Common myeloid progenitor, CD34-positive (primary cell): ENCODE data around the gene PRKCQ.

ENCODE experiments used
- CTCF ChIA-PET: fragments of 350-600 bp; sonication (Branson Sonifier 250); formaldehyde crosslinking; loops from one replicate; lab custom pipeline; 2021; ENCODE audit warnings: antibody characterized with exemption; lab: Charles Lee
- POLR2A ChIA-PET: fragments of 350-600 bp; sonication (Branson Sonifier 250); formaldehyde crosslinking; loops from one replicate; lab custom pipeline; 2021; ENCODE audit warnings: antibody characterized with exemption; lab: Charles Lee
- DNase-seq, 3 donors: peaks; one replicate each; pipeline versions ENCODE4 v3.0.0 to v3.0.0-alpha.2; 2013
- H3K27ac ChIP-seq, 2 experiments: 1 replicate in 1 of 2; 2 replicates in 1 of 2; pipeline ENCODE4 v1.7.0; 2013; ENCODE audit warnings: inconsistent platforms in 2 of 2, low read length in 2 of 2, mild to moderate bottlenecking in 2 of 2, low read depth in 1 of 2, moderate library complexity in 1 of 2; ENCODE audit not compliant: severe bottlenecking in 2 of 2, insufficient read depth in 1 of 2, poor library complexity in 1 of 2
- H3K27me3 ChIP-seq, 5 experiments: replicated peaks in 2 of 5; 1 replicate in 3 of 5; 2 replicates in 2 of 5; pipeline versions ENCODE4 v1.6.1 to v1.7.0; 2013; ENCODE audit warnings: low read length in 4 of 5, mild to moderate bottlenecking in 2 of 5, moderate library complexity in 2 of 5, inconsistent platforms in 1 of 5; ENCODE audit not compliant: insufficient read depth in 5 of 5, control insufficient read depth in 4 of 5
- H3K36me3 ChIP-seq, 4 experiments: 1 replicate in 2 of 4; 2 replicates in 2 of 4; pipeline versions ENCODE4 v1.6.1 to v1.7.0; 2013; ENCODE audit warnings: low read length in 3 of 4, control low read depth in 1 of 4, mild to moderate bottlenecking in 1 of 4; ENCODE audit not compliant: control insufficient read depth in 4 of 4, insufficient read depth in 4 of 4
- H3K4me1 ChIP-seq, 4 experiments: 1 replicate in 3 of 4; 2 replicates in 1 of 4; pipeline versions ENCODE4 v1.6.1 to v1.7.1; 2013; ENCODE audit warnings: low read length in 3 of 4, mild to moderate bottlenecking in 3 of 4, control low read depth in 1 of 4, inconsistent platforms in 1 of 4, moderate library complexity in 1 of 4; ENCODE audit not compliant: control insufficient read depth in 4 of 4, insufficient read depth in 4 of 4; ENCODE audit errors: control extremely low read depth in 1 of 4
- H3K4me3 ChIP-seq, 7 experiments: 1 replicate in 4 of 7; 2 replicates in 3 of 7; pipeline versions ENCODE4 v1.5.1 to v1.7.0; 2013; ENCODE audit warnings: mild to moderate bottlenecking in 7 of 7, low read length in 6 of 7, moderate library complexity in 6 of 7, inconsistent platforms in 2 of 7, low read depth in 2 of 7, control low read depth in 1 of 7; ENCODE audit not compliant: insufficient read depth in 4 of 7, control insufficient read depth in 1 of 7; ENCODE audit errors: extremely low read depth in 1 of 7
- H3K9me3 ChIP-seq, 5 experiments: 1 replicate in 4 of 5; 2 replicates in 1 of 5; pipeline versions ENCODE4 v1.6.1 to v1.7.1; 2013; ENCODE audit warnings: low read length in 4 of 5, mild to moderate bottlenecking in 2 of 5, inconsistent platforms in 1 of 5, low read depth in 1 of 5, moderate library complexity in 1 of 5; ENCODE audit not compliant: control insufficient read depth in 4 of 5, insufficient read depth in 2 of 5; ENCODE audit errors: control extremely low read depth in 1 of 5
- WGBS: methylation state at CpG from one replicate; pipeline ENCODE4 v1.1.5; 2013; ENCODE audit not compliant: insufficient coverage; 5-methylcytosine and 5-hydroxymethylcytosine counted together

PRKCQ gene

GRCh38 chr10:6430423-6430980 is 149.6 kb downstream of the PRKCQ start:
- H3K36me3 ChIP-seq: peaks cover 16 to 64% (median 26%) of the 10 kb centered on the region in 4 experiments
- H3K27me3 ChIP-seq: no peaks in the 10 kb centered on the region
- DNase-seq: no peak
- CTCF ChIA-PET: interaction anchor here (1.1 to 1.7 kb wide), 2 partner anchors 10 to 21 kb away, joined by 3 to 4 read pairs; no protein-coding TSS in a partner anchor
- POLR2A ChIA-PET: no interaction called here
- H3K9me3 ChIP-seq: no peaks in the 10 kb centered on the region
- H3K27ac ChIP-seq: no peak overlapping the region
- H3K4me1 ChIP-seq: no peaks in the 10 kb centered on the region
- no peak overlapping the region for H3K4me3 ChIP-seq
- 98% methylated on average over 20 of the region's 21 CpGs for WGBS

- H3K9me3 ChIP-seq: no peaks in the 10 kb centered on the region
- DNase-seq: no peak
- no peak overlapping the region for H3K27ac ChIP-seq
- POLR2A ChIA-PET: no interaction called here
- H3K27me3 ChIP-seq: no peaks in the 10 kb centered on the region
- no peak overlapping the region for H3K4me3 ChIP-seq
- WGBS: 98% methylated on average over 7 of the region's 10 CpGs
- H3K4me1 ChIP-seq: no peaks in the 10 kb centered on the region
- H3K36me3 ChIP-seq: peaks cover 16 to 53% (median 21%) of the 10 kb centered on the region in 4 experiments
- CTCF ChIA-PET: interaction anchor here (1.2 kb wide), 1 partner anchor 256 kb away, joined by 3 read pairs; no protein-coding TSS in a partner anchor
Observed at GRCh38 chr10:6427357-6427959, 152.6 kb downstream of the PRKCQ start.

GRCh38 chr10:6426317-6426716 is 153.8 kb downstream of the PRKCQ start:
- POLR2A ChIA-PET: no interaction called here

GRCh38 chr10:6423413-6424170 is 156.5 kb downstream of the PRKCQ start:
- Histone ChIP-seq H3K4me1 (no peaks in the 10 kb centered on the region), H3K27ac (no peak overlapping the region), H3K4me3 (no peak overlapping the region), H3K9me3 (no peaks in the 10 kb centered on the region), H3K36me3 (peaks cover 4 to 22% (median 14%) of the 10 kb centered on the region in 4 experiments), H3K27me3 (no peaks in the 10 kb centered on the region)
- WGBS: 92% methylated on average over 14 of the region's 17 CpGs
- no peak for DNase-seq
- CTCF ChIA-PET: interaction anchor here (1.2 kb wide), 1 partner anchor 252 kb away, joined by 3 read pairs; no protein-coding TSS in a partner anchor
- POLR2A ChIA-PET: no interaction called here

More at GRCh38 chr10:6426317-6426716, 153.8 kb downstream of the PRKCQ start:
- CTCF ChIA-PET: interaction anchor here (0.7 to 1.2 kb wide), 2 partner anchors 257 to 277 kb away, joined by 3 read pairs; no protein-coding TSS in a partner anchor
- no peaks in the 10 kb centered on the region for H3K27me3 ChIP-seq
- WGBS: 100% methylated on average over 5 of the region's 6 CpGs
- peaks cover 16 to 42% (median 21%) of the 10 kb centered on the region in 4 experiments for H3K36me3 ChIP-seq
- DNase-seq: no peak
- H3K4me3 ChIP-seq: no peak overlapping the region
- H3K4me1 ChIP-seq: no peaks in the 10 kb centered on the region
- H3K27ac ChIP-seq: no peak overlapping the region
- H3K9me3 ChIP-seq: no peaks in the 10 kb centered on the region

- H3K27ac ChIP-seq: no peak overlapping the region
- peaks cover 2 to 19% (median 10%) of the 10 kb centered on the region in 4 experiments for H3K36me3 ChIP-seq
- H3K27me3 ChIP-seq: no peaks in the 10 kb centered on the region
- no peak for DNase-seq
- ChIA-PET POLR2A (no interaction called here), CTCF (interaction anchor here (1.0 to 2.4 kb wide), 2 partner anchors 256 to 259 kb away, joined by 3 to 11 read pairs; no protein-coding TSS in a partner anchor)
- no peaks in the 10 kb centered on the region for H3K9me3 ChIP-seq
- WGBS: 95% methylated on average over 4 of the region's 4 CpGs
- no peaks in the 10 kb centered on the region for H3K4me1 ChIP-seq
- H3K4me3 ChIP-seq: no peak overlapping the region
Observed at GRCh38 chr10:6423004-6423403, 157.1 kb downstream of the PRKCQ start.

GRCh38 chr10:6418613-6419216 is 161.4 kb downstream of the PRKCQ start:
- DNase-seq: no peak
- H3K36me3 ChIP-seq: peaks cover 0 to 3% (median under 1%) of the 10 kb centered on the region in 4 experiments
- H3K4me3 ChIP-seq: no peak overlapping the region
- ChIA-PET CTCF (interaction anchor here (0.8 to 5.2 kb wide), 7 partner anchors 13 to 262 kb away, joined by 3 to 49 read pairs (median 4); no protein-coding TSS in a partner anchor), POLR2A (interaction anchor here (0.5 to 0.7 kb wide), 2 partner anchors 9 to 200 kb away, joined by 3 read pairs; no protein-coding TSS in a partner anchor)
- H3K9me3 ChIP-seq: no peaks in the 10 kb centered on the region
- no peaks in the 10 kb centered on the region for H3K4me1 ChIP-seq
- WGBS: 100% methylated on average over 1 of the region's 2 CpGs
- H3K27me3 ChIP-seq: no peaks in the 10 kb centered on the region
- H3K27ac ChIP-seq: no peak overlapping the region
